K562 (cell line): Measurements from ENCODE around the gene TTC38. TPM values are rescaled to one million over a fixed set of nuclear protein-coding genes. Genes with fewer than 3 reads are reported as not detected.

Source experiments
- ADNP ChIP-seq: fragments of 200-800 bp; sonication (Bioruptor generic); IDR thresholded peaks from 2 replicates; pipeline ENCODE4 v1.6.1; 2016; ENCODE audit warnings: missing genetic modification characterization, missing compliant biosample characterization
- EGR1 ChIP-seq: fragments of 450-650 bp; conservative IDR thresholded peaks from 2 replicates; pipeline ENCODE4 v1.6.1; 2017; ENCODE audit warnings: mild to moderate bottlenecking
- HDGF ChIP-seq: fragments of 450-650 bp; IDR thresholded peaks from 2 replicates; pipeline ENCODE4 v1.6.1; 2016
- LARP7 ChIP-seq: fragments of 450-650 bp; IDR thresholded peaks from 2 replicates; pipeline ENCODE4 v1.6.1; 2016
- MED1 ChIP-seq: sonication (generic); formaldehyde crosslinking; IDR thresholded peaks from 2 replicates; pipeline ENCODE4 v1.8.1; 2023; ENCODE audit warnings: missing genetic modification reagents, borderline replicate concordance
- MTA2 ChIP-seq: fragments of 450-650 bp; IDR thresholded peaks from 2 replicates; pipeline ENCODE4 v1.6.1; 2016; ENCODE audit warnings: low read depth
- NELFE ChIP-seq: IDR thresholded peaks from 2 replicates; pipeline ENCODE4 v1.6.1; 2011; ENCODE audit warnings: mild to moderate bottlenecking; ENCODE audit not compliant: insufficient read depth, insufficient read length
- NFE2 ChIP-seq: IDR thresholded peaks from 2 replicates; pipeline ENCODE4 v1.6.1; 2014; ENCODE audit warnings: antibody characterized with exemption, low read depth
- NFIX ChIP-seq: fragments of 250-450 bp; sonication (Bioruptor Pico); IDR thresholded peaks from 2 replicates; pipeline ENCODE4 v1.4.0; 2020; ENCODE audit warnings: low read depth, mild to moderate bottlenecking, moderate library complexity
- PYGO2 ChIP-seq: fragments of 450-650 bp; IDR thresholded peaks from 2 replicates; pipeline ENCODE4 v1.6.1; 2016; ENCODE audit warnings: mild to moderate bottlenecking, missing genetic modification characterization, moderate library complexity, missing compliant biosample characterization
- TAF9B ChIP-seq: fragments of 450-650 bp; IDR thresholded peaks from 2 replicates; pipeline ENCODE4 v1.6.1; 2018; ENCODE audit warnings: mild to moderate bottlenecking; ENCODE audit not compliant: partially characterized antibody
- ZKSCAN3 ChIP-seq: fragments of 250-450 bp; sonication (Bioruptor Pico); IDR thresholded peaks from 2 replicates; pipeline ENCODE4 v1.4.0; 2020
- ZKSCAN8 ChIP-seq: fragments of 200-800 bp; sonication (Bioruptor generic); IDR thresholded peaks from 2 replicates; pipeline ENCODE4 v1.6.1; 2016; ENCODE audit warnings: missing genetic modification characterization, missing compliant biosample characterization
- ZNF124 ChIP-seq: sonication (generic); formaldehyde crosslinking; IDR thresholded peaks from 2 replicates; pipeline ENCODE4 v1.8.1; 2022; ENCODE audit warnings: missing genetic modification reagents
- ZNF212 ChIP-seq: fragments of 450-650 bp; formaldehyde crosslinking; IDR thresholded peaks from 2 replicates; pipeline ENCODE4 v1.4.0; 2020; ENCODE audit warnings: mild to moderate bottlenecking
- ZNF324 ChIP-seq: fragments of 250-450 bp; sonication (Bioruptor Pico); IDR thresholded peaks from 2 replicates; pipeline ENCODE4 v1.4.0; 2020; ENCODE audit warnings: mild to moderate bottlenecking
- ZNF507 ChIP-seq: conservative IDR thresholded peaks from 2 replicates; pipeline ENCODE4 v1.6.1; 2017; ENCODE audit warnings: missing genetic modification characterization, missing compliant biosample characterization
- ZNF57 ChIP-seq: fragments of 450-650 bp; formaldehyde crosslinking; IDR thresholded peaks from 2 replicates; pipeline ENCODE4 v1.4.0; 2020; ENCODE audit warnings: mild to moderate bottlenecking, moderate library complexity
- ZNF778 ChIP-seq: fragments of 450-650 bp; formaldehyde crosslinking; IDR thresholded peaks from 2 replicates; pipeline ENCODE4 v1.4.0; 2020; ENCODE audit warnings: mild to moderate bottlenecking, moderate library complexity
- polyA plus RNA-seq, 8 experiments: library from polyadenylated mRNA; depleted of rRNA in 4 of 8; stranded (reverse) in 5 of 8; unstranded in 3 of 8; fragments of >200 nt; fragmentation: Nextera tagmentation in 2 of 8; fragmentation: Illumina TruSeq in 1 of 8; extraction: Ambion mirVana in 2 of 8; extraction: Trizol in 1 of 8; gene quantifications; 2 replicates each; pipeline versions ENCODE4 v1.2.1 to v1.2.3, GENCODE V29; 2011 to 2014; ENCODE audit warnings: inconsistent platforms in 1 of 8, missing spikeins in 1 of 8
- total RNA-seq, 7 experiments: library from RNA; depleted of rRNA in 6 of 7; stranded (reverse); fragments of >200 nt in 6 of 7; fragmentation: Illumina TruSeq in 2 of 7; extraction: Trizol in 2 of 7; gene quantifications; 2 replicates each; pipeline versions ENCODE4 v1.2.1 to v1.2.3, GENCODE V29; 2011 to 2021; ENCODE audit warnings: low replicate concordance in 1 of 7
- TF ChIP-seq, protein P1 (sequence below), 3 experiments: fragments of 200-800 bp in 1 of 3; fragments of 250-450 bp in 1 of 3; fragments of 450-650 bp in 1 of 3; sonication (Bioruptor Pico) in 1 of 3; sonication (Bioruptor generic) in 1 of 3; formaldehyde crosslinking in 1 of 3; IDR thresholded peaks; 2 replicates each; pipeline versions ENCODE4 v1.6.1 to v1.8.0; 2016 to 2022; ENCODE audit warnings: mild to moderate bottlenecking in 2 of 3, missing genetic modification characterization in 2 of 3, missing compliant biosample characterization in 1 of 3, moderate library complexity in 1 of 3
- TF ChIP-seq, protein P2 (sequence below): sonication (generic); formaldehyde crosslinking; IDR thresholded peaks from 2 replicates; pipeline ENCODE4 v1.8.1; 2023; ENCODE audit warnings: mild to moderate bottlenecking, missing genetic modification reagents, moderate library complexity
- TF ChIP-seq, protein P3 (sequence below): sonication (generic); formaldehyde crosslinking; IDR thresholded peaks from 2 replicates; pipeline ENCODE4 v1.8.0; 2022; ENCODE audit warnings: missing genetic modification reagents, mild to moderate bottlenecking, borderline replicate concordance
- TF ChIP-seq, protein P4 (sequence below): fragments of 450-650 bp; formaldehyde crosslinking; IDR thresholded peaks from 2 replicates; pipeline ENCODE4 v1.4.0; 2022; ENCODE audit warnings: missing genetic modification characterization

Gene TTC38
- total and polyA plus RNA-seq, 9 of the 15 experiments (the other 6 are each of a cell fraction or from before 2014, with no cell fraction given), result 0.84 to 28.4 (median 18.1) TPM

DNA sequence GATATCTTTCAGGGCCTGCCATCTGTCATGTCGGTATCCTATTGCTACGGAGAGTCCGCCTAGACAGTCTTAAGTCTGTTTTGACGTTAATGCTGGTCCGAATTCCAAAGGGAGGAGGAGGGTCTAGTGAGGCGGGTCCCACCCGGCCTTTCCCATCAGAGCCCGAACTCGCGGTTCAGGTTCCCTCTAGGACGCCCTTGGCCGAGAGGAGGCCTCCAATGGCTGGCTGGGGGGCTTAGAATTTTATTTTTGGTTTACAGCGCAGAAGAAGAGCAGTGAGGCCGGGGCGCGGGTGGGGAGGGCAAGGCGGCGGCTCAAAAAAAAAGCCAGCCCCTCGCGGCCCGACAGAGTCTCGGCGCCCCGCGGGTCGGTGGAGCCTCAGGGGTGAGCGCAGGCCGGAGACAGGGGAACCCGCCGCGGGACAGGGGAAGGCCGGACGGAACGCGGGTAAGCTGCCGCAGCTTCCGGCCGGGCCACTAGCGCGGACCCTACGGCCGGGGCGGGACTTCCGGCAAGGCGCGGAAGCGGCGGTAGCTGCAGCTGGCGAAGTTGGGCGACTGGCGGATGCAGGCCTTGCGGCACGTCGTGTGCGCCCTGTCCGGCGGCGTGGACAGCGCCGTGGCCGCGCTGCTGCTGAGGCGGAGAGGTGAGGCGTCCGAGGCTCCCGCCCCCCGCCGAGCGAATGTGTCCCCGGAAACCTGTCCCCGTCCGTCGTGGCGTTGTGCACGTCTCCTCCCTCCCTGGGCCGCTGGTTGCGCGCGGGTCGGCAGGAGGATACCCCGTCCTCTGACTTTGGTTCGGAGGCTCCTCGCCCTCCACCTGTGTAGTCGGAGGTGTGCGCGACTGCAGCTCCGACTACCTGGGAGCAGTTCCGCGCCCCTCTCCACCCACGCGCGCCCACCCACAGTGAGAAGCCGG, 67.7 kb downstream of the TTC38 start, which contains the start of gene TRMU (continued):
- TF ChIP-seq NFIX (CRISPR knock-in tag) (no peak), NFE2 (no peak), EGR1 (peak; percentile 59), TAF9B (peak; percentile 71), LARP7 (no peak), ZKSCAN8 (CRISPR knock-in tag) (no peak), ZNF507 (tag) (no peak), ZNF124 (CRISPR knock-in tag) (no peak), ZNF57 (no peak), MTA2 (no peak), HDGF (no peak), ZKSCAN3 (CRISPR knock-in tag) (no peak), ZNF324 (CRISPR knock-in tag) (no peak), ZNF778 (no peak), ADNP (tag) (no peak), NELFE (no peak), ZNF212 (CRISPR knock-in tag) (no peak), PYGO2 (tag) (no peak), MED1 (no peak)
- TF ChIP-seq, protein P1, sequence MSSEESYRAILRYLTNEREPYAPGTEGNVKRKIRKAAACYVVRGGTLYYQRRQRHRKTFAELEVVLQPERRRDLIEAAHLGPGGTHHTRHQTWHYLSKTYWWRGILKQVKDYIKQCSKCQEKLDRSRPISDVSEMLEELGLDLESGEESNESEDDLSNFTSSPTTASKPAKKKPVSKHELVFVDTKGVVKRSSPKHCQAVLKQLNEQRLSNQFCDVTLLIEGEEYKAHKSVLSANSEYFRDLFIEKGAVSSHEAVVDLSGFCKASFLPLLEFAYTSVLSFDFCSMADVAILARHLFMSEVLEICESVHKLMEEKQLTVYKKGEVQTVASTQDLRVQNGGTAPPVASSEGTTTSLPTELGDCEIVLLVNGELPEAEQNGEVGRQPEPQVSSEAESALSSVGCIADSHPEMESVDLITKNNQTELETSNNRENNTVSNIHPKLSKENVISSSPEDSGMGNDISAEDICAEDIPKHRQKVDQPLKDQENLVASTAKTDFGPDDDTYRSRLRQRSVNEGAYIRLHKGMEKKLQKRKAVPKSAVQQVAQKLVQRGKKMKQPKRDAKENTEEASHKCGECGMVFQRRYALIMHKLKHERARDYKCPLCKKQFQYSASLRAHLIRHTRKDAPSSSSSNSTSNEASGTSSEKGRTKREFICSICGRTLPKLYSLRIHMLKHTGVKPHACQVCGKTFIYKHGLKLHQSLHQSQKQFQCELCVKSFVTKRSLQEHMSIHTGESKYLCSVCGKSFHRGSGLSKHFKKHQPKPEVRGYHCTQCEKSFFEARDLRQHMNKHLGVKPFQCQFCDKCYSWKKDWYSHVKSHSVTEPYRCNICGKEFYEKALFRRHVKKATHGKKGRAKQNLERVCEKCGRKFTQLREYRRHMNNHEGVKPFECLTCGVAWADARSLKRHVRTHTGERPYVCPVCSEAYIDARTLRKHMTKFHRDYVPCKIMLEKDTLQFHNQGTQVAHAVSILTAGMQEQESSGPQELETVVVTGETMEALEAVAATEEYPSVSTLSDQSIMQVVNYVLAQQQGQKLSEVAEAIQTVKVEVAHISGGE (CRISPR knock-in tag; IDR thresholded peaks at IDR 0.05), result peak; percentile 92 to 99 (median 97)
- TF ChIP-seq, protein P2, sequence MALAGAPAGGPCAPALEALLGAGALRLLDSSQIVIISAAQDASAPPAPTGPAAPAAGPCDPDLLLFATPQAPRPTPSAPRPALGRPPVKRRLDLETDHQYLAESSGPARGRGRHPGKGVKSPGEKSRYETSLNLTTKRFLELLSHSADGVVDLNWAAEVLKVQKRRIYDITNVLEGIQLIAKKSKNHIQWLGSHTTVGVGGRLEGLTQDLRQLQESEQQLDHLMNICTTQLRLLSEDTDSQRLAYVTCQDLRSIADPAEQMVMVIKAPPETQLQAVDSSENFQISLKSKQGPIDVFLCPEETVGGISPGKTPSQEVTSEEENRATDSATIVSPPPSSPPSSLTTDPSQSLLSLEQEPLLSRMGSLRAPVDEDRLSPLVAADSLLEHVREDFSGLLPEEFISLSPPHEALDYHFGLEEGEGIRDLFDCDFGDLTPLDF (CRISPR knock-in tag), result no peak
- TF ChIP-seq, protein P3, sequence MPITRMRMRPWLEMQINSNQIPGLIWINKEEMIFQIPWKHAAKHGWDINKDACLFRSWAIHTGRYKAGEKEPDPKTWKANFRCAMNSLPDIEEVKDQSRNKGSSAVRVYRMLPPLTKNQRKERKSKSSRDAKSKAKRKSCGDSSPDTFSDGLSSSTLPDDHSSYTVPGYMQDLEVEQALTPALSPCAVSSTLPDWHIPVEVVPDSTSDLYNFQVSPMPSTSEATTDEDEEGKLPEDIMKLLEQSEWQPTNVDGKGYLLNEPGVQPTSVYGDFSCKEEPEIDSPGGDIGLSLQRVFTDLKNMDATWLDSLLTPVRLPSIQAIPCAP (CRISPR knock-in tag), result no peak
- TF ChIP-seq, protein P4, sequence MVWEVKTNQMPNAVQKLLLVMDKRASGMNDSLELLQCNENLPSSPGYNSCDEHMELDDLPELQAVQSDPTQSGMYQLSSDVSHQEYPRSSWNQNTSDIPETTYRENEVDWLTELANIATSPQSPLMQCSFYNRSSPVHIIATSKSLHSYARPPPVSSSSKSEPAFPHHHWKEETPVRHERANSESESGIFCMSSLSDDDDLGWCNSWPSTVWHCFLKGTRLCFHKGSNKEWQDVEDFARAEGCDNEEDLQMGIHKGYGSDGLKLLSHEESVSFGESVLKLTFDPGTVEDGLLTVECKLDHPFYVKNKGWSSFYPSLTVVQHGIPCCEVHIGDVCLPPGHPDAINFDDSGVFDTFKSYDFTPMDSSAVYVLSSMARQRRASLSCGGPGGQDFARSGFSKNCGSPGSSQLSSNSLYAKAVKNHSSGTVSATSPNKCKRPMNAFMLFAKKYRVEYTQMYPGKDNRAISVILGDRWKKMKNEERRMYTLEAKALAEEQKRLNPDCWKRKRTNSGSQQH, result no peak
